GM19463 (cell line): ENCODE measurements around the gene CNTNAP4.

Experiments
- ATAC-seq: cut with Tn5 transposase; IDR thresholded peaks from one replicate; pipeline ENCODE4 v1.9.1; 2021; ENCODE audit warnings: mild to moderate bottlenecking, moderate library complexity; ENCODE audit not compliant: unreplicated experiment

Gene CNTNAP4

DNA sequence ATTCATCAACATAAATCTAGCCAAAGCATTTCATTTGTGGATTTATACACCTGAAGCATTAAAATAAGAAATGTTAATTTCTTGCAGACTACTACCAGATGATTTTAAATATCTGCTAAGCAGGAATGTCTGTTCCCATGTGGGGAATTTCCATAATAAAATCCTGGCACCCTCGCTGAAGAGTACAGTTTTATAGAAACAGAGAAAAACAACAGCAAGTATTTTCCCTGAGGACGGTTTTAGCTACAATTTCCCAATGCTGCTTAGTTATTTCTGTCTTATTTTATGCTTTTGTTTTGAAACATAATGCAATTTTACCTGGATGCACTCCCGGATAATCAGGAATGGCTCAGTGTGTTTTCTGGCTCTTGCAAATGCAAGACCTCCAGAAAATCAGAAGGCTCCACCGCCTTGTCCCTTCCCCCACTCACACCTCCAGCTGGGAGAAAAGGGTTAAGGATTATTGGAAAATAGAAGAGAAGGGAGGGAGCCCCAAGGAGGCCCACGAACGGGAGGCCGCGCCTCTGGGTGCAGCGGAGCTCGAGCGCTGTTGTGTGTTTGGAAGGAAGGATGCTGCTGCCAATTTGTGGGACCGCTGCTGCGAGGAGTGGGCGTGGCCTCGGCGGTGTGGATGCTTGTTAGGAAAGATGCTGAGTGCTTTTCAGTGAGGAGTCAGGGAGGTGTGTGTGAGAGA is at the start of gene CNTNAP4:
Gene CNTNAP4 (plus strand): TSS at position 657 of the 694 bp plus-strand sequence. CDS start 262 bp downstream, outside the sequence.
- ATAC-seq = no peak

DNA sequence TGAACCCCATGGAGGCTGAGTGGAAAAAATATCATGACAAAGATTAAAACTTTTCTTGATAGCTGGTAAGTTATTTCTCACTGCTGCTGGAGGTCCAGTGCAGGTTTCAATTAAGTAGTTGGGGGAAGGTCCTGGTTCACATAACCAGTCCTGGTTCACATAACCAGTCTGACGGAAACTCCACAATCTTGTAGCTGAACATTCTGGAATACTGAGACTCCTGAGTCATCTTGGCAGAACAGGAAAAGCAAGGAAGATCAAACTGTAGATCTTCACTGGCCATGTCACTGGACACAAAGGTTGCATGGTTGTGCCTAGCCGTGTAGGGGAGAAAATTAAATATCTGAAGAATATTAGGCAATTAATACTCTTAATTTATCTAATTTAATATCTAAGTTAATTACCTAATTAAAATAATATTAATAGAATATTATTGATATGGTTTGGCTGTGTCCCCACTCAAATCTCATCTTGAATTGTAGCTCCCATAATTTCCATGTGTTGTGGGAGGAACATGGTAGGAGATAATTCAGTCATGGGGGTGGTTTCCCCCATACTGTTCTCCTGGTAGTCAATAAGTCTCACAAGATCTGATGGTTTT is 48.6 kb upstream of the CNTNAP4 start:
- ATAC-seq = no peak

GRCh38 chr16:76232704-76233103 is 44.5 kb upstream of the CNTNAP4 start:
- no peak for ATAC-seq

- ATAC-seq = no peak
Observed at GRCh38 chr16:76235025-76235424, 42.2 kb upstream of the CNTNAP4 start.

DNA sequence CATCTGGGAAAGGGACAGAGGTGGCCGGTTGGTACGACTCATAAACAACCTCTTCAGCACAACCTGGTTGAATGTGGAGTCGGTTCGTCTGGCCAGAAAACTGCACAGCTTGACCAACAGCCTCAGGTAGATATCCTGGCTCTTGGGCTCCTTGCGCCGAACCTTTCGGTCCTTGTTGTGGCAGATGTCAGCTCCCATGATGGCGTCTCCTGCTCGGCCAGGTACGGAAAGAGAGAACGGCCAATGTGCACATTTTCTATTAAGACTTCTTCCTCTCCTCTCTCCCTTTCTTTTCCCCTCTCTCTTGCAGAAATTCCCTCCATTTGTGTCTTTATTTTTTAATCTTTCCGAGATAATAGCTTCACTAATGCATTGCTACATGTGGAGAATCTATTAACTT is 41.8 kb upstream of the CNTNAP4 start:
- no peak for ATAC-seq

- ATAC-seq = no peak
Observed at GRCh38 chr16:76237471-76237870, 39.7 kb upstream of the CNTNAP4 start.

DNA sequence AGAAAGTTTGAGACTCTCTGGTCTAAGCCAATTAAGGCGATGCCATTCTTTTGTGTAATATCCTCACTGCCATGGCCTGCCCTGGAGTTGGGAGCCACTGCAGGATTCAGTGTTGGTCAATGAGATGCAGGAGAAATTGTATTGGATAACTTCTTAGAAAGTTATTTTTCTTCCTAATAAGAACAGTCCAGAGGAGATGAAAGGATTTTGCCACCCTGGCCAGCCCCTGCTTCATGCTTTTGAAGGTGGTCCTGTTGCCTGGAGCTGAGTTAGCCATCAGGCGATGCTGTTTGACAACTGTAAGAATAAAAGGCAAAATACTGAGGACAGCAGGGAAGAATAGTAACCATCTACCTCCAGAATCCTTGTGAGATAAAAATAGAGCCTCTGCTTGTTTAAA is 35.4 kb upstream of the CNTNAP4 start:
- no peak for ATAC-seq

GRCh38 chr16:76243620-76244019 is 33.6 kb upstream of the CNTNAP4 start:
- no peak for ATAC-seq

DNA sequence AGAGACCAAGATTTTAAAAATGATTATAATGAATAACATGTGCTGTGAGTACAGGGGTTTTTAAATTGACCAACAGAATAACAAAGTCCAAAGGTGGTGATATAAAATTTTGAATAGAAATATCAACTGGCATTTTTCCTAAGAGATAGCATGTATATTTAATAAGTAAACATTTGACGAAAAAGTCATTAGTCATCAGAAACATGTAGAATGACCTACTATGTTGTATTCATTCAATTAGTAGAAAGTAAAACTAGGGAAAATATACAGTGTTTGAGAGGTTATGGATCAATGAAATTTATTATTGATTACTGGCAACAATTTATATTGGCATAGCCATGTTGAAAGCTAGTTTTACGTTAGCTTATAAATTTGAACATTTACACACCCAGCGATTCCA is 30.6 kb upstream of the CNTNAP4 start:
- no peak for ATAC-seq

DNA sequence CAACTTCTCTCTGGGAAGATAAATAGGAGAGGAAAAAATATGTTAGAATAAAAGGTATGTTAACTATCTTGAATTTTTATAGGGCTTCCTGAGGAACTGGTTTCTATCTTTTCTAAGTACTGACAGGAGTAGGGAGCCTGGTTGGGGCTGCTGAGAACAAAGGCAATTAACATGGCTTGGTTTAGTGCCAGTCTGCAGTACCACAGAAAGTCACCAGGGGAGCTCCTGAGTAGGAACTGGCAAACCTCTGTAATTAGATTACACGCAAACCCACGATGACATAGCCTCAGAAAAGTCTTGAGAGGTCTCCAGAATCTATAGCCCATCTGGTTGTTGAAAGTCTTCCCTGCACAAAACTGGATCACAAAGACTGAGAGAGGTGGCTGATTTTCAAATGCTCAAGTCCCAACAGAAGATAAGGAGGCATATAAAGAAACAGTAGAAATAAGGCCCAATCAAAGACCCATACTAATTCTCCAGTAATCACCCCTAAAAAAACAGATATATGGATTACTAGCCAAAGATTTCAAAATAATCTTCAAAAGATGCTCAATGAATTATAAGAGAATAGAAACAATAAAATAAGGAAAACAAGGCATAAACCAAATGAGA is 11.7 kb upstream of the CNTNAP4 start:
- peak; percentile 89 for ATAC-seq

DNA sequence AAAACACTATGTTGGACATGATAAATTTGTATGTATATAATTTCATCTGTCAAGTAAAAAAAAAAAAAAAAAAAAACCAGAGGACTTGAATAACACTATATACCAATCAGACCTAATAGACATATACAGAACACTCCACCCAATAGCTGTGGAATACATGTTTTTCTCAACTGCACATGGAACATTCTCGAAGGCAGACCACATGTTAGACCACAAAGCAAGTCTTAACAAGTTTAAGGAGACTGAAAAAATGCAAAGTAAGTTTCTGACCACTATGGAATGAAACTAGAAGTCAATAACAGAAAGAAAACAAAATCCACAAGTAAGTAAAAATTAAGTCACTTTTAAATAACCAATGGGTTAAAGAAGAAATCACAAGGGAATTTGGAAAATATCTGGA is 8.4 kb upstream of the CNTNAP4 start:
- ATAC-seq = no peak

DNA sequence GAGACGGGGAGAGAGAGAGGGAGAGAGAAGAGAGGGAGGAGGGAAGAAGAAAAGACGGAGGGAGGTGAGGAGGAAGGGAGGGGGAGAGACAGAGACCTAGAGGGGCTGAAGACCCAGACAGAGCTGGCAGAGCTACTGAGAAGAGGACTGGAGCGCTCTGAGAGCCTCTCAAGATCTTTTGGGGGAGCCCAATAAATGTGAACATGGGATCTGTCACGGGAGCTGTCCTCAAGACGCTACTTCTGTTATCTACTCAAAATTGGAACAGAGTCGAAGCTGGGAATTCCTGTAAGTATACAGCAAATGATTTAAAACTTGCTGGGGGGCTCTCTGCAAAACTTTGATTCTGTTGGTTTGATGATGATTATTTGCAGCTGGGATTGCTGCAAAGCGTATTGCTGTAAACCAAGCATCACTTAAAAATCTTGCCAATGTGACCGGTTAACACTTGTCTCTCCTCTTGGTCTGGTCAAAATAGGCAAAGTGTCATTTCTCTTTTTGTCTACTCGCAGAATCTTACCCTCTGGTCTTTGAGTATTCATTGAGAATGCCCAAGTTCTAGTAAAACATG is 344 bp downstream of the CNTNAP4 start:
- ATAC-seq = no peak

GRCh38 chr16:76278086-76278485 is 885 bp downstream of the CNTNAP4 start:
- no peak for ATAC-seq

GRCh38 chr16:76278980-76279379 is 1.8 kb downstream of the CNTNAP4 start:
- ATAC-seq = no peak

GRCh38 chr16:76280421-76281215 is 3.4 kb downstream of the CNTNAP4 start:
- no peak for ATAC-seq

- no peak for ATAC-seq
Observed at GRCh38 chr16:76287466-76287865, 10.3 kb downstream of the CNTNAP4 start.

DNA sequence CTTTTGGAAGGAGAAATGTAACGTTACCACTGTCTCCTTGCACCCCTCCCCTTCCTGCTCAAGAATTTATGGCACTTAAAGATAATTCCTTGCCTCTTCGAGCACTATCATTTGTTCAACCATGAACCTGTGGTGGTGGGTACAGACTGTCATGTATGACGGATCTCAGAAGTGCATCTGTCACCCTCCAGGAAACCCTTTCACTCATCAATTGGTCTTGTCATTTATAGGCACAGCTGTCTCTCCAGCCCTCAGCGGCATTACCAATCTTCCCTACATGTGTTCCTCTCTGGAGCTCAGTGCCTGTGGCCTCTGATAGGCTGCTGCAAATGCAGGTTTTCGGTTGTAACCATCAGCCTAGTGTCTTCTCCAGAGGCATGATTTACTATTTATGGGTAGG is 15.0 kb downstream of the CNTNAP4 start:
- no peak for ATAC-seq

DNA sequence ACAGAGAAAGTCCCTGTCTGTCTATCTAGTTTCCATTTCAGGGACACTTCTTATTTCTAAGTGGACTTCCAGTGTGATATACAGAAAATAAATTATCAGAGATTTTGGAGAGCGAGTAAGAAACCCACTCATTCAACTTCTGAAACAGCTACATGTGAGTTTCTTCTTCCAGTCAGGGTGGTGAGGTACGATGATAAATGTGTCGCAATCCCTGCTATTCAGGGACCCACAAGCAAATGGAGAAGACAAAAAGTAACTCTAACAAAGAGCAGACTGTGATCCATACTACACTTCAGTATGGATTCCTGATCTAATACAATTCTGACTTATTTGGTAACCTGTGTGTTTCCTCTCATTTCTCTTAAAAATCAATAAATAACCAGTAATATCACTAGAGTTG is 16.8 kb downstream of the CNTNAP4 start:
- no peak for ATAC-seq

- ATAC-seq = no peak
Observed at GRCh38 chr16:76294396-76295214, 17.4 kb downstream of the CNTNAP4 start.

- no peak for ATAC-seq
Observed at GRCh38 chr16:76297941-76298340, 20.7 kb downstream of the CNTNAP4 start.
